Activated effector memory CD4-positive, alpha-beta T cell treated with Interleukin-2 at 50 U/mL for 16 hours (primary cell): ENCODE results near the gene CDKN2B.

ENCODE experiments used
- DNase-seq: peaks from one replicate; pipeline ENCODE4 v3.0.0-alpha.2; 2020

The CDKN2B gene

GRCh38 chr9:21993893-21994555 lies 15.1 kb downstream of the CDKN2B start, which contains the start of gene CDKN2A:
TSS of gene CDKN2A (minus strand) at chr9:21994392.
- peak; percentile 43 for DNase-seq

DNA sequence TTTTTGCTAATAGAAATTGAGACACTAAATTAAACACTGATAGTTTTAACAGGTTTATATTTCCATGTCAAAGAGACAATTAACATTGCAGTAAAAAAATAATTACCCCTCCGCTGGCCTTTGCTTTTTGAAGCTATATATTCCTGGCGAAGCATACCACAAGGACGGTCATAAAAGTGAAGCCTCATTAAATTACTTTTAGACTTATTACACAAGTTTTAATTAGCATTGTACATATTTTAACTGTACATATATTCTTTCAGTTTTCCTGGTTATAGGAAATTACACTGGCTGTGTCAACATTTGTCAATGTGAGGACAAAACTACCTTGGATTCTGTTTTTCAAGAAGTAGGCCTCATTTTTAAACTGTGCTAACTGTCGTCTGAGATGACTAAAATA lies 16.1 kb downstream of the CDKN2B start:
- no peak for DNase-seq

GRCh38 chr9:21991072-21991959 lies 17.8 kb downstream of the CDKN2B start:
- DNase-seq, result no peak

DNA sequence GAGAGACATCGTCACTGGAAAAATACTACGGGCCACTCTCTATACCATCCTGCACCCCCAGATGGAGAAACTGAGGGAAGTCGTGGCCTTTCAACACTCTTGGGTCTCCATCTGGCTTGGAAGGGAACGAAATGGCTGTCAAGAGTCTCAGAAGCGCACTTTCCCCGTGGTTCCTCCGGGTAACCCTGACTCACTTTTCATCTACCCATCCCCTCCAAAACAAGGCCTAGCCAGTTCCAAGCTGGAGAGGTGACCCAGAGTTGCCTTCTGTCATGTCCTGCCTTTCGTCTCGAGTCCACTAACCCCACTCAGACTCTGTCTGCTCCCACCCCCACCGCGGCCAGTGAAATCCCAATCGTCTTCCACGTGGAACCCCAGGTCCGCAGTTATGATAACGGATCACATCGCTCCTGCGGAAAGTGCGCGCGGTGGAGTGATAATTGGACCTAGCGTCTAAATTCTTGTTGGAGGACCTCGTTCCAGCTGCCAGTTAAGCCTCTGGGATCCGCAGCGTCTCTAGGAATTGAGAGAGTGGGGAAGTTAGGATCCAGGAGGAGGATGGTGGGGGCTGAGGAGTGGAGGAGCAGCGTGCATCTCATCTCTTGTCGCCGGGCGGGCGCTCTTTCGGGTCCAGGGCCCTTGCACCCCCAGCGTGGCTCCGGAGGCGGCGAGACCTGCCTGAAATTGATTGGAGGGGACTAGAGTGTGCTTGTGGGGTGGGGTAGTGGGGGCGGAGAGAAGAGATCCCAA lies 19.5 kb downstream of the CDKN2B start:
- no peak for DNase-seq

GRCh38 chr9:21988056-21988990 lies 20.8 kb downstream of the CDKN2B start:
- no peak for DNase-seq

DNA sequence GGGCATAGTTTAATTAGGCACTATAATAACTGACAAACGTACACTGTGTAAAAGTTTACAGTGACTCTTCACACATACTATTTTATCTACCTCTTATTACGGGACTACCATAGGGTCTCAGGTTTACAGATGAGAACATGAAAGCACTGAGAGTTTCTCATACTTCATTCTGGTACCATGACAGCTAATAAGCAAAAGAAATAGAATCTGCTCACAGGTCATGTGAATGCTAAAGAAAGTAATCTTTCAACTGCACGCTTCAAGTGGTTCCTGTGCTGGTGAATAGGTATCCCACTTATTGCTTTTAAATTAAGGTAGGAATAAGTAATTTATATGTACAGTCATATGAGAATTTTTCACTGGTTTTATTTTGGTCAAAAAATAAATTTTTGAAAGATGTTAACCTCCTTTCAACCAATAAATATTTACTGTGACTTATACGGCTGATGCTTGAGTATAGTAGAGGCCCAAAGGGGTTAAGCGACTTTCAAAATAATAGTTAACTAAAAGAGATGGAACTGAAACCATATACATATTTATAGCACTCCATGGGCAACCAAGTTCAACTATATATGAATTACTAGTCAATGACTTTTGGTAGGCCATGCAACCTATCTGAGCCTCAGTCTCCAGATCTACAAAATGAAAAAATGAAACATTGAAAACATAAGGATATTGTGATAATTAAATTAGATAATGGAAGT lies 23.0 kb downstream of the CDKN2B start:
- no peak for DNase-seq

GRCh38 chr9:21984101-21984500 lies 25.0 kb downstream of the CDKN2B start:
- no peak for DNase-seq

DNA sequence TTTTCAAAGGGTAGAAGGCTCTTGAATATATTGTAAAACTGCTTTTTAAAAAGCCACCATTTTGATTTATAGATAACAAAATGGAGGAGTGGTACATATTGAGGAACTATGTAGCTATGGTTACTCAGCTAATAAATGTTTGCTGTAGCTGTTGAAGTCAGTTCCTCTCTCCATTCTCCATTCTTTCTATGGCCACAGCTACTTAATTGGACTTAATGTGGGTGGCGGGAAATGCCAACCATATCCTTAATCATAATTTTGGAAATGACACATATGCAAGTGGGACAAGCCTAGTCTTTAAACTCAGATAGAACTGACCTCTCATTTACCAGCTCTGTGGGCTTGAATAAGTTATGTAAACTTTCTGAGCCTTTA lies 25.6 kb downstream of the CDKN2B start:
- DNase-seq, result no peak

DNA sequence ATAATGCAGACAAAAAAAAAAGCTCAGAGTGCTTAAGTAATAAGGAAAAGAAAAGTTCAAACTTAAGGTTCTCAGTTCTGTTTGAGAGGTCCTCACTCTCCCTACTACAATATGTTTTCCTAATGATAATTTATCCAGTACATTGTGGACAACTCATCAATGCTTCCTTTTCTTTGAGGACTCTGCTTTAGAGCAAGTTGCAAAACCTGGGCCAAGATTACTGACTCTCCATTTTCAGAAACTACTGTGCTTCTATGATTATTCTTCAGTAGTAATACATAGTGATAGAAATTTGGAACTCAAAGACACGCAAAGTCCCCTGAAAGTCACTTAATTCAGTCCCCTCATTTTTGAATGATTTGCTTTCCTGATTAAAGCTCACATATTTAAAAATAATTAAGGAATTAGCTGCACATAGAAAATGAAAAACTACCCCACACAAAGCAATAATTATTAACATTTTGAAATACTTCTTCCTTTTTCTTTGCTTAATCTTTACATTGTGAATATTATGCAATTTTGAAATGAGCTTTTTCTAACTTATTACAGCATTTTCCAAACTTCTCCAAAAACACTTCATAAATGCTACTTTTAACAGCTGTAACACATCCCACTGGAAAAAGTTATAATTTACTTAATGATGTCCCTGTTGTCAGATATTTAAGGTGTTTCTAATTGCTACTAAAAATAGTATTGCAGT lies 26.1 kb downstream of the CDKN2B start:
- no peak for DNase-seq

- no peak for DNase-seq
Measured at GRCh38 chr9:21982391-21982790, 26.7 kb downstream of the CDKN2B start.

DNA sequence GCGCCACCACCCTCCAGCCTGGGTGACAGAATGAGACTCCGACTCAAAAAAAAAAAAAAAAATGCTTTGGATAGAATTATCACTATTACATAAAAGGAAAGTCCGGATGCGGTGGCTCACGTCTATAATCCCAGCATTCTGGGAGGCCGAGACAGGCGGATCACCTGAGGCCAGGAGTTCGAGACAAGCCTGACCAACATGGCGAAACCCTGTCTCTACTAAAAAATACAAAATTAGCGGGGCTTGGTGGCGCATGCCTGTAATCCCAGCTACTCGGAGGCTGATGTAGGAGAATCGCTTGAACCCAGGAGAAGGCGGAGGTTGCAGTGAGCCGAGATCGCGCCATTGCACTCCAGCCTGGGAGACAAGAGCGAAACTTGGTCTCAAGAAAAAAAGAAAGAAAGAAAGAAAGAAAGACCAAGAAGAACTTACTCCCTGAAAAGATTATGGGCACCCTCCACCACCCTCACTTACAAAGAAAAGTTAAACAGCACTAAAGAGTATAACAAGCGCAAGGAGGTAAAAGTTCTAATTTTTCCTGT lies 32.7 kb downstream of the CDKN2B start:
- no peak for DNase-seq

DNA sequence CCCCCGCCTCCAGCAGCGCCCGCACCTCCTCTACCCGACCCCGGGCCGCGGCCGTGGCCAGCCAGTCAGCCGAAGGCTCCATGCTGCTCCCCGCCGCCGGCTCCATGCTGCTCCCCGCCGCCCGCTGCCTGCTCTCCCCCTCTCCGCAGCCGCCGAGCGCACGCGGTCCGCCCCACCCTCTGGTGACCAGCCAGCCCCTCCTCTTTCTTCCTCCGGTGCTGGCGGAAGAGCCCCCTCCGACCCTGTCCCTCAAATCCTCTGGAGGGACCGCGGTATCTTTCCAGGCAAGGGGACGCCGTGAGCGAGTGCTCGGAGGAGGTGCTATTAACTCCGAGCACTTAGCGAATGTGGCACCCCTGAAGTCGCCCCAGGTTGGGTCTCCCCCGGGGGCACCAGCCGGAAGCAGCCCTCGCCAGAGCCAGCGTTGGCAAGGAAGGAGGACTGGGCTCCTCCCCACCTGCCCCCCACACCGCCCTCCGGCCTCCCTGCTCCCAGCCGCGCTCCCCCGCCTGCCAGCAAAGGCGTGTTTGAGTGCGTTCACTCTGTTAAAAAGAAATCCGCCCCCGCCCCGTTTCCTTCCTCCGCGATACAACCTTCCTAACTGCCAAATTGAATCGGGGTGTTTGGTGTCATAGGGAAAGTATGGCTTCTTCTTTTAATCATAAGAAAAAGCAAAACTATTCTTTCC lies 34.2 kb downstream of the CDKN2B start:
- DNase-seq, result no peak

DNA sequence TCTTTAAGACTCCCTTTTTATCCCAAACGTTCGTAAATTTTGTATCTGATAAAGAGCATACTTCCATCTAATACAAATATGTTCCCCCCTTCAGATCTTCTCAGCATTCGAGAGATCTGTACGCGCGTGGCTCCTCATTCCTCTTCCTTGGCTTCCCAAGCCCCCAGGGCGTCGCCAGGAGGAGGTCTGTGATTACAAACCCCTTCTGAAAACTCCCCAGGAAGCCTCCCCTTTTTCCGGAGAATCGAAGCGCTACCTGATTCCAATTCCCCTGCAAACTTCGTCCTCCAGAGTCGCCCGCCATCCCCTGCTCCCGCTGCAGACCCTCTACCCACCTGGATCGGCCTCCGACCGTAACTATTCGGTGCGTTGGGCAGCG lies 34.8 kb downstream of the CDKN2B start:
- no peak for DNase-seq

DNA sequence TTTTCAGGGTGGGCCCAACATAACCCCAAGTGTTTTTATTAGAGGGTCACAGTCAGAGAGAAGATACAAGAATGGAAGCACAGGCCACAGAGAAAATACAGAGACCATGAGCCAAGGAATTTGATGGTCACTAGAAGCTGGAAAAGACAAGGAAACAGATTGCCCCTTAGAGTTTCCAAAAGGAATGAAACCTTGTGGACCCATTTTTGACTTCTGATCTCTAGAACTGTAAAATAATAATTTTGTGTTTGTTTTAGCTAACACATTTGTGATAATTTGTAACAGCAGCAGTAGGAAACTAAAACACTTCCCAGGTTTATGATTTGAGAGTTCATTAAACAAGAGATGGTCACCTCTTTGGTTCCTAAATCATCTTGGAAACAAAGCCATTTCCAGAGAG lies 36.7 kb downstream of the CDKN2B start:
- no peak for DNase-seq

GRCh38 chr9:21970800-21971640 lies 38.1 kb downstream of the CDKN2B start:
- no peak for DNase-seq

GRCh38 chr9:21969951-21970799 lies 38.9 kb downstream of the CDKN2B start:
- no peak for DNase-seq

- no peak for DNase-seq
Measured at GRCh38 chr9:21969011-21969940, 39.8 kb downstream of the CDKN2B start.
